HG03432 (cell line): Measurements from ENCODE around the gene JAG2.

Experiments
- ATAC-seq: cut with Tn5 transposase; IDR thresholded peaks from one replicate; pipeline ENCODE4 v1.9.1; 2021; ENCODE audit warnings: mild to moderate bottlenecking, moderate library complexity; ENCODE audit not compliant: unreplicated experiment

The JAG2 gene

GRCh38 chr14:105185001-105185400 is 16.4 kb upstream of the JAG2 start:
- ATAC-seq = no peak

GRCh38 chr14:105184461-105184860 is 15.9 kb upstream of the JAG2 start:
- ATAC-seq = no peak

- ATAC-seq = no peak
These were observed 13.9 kb upstream of the JAG2 start for GRCh38 chr14:105182296-105183020.

- no peak for ATAC-seq
These were observed 13.1 kb upstream of the JAG2 start for GRCh38 chr14:105181549-105182295.

- ATAC-seq = peak; percentile 63
These were observed 12.3 kb upstream of the JAG2 start, which contains the start of gene NUDT14 for GRCh38 chr14:105180592-105181548. Gene NUDT14 (minus strand): TSS chr14:105181312. CDS start chr14:105181209, 103 bp downstream.

- no peak for ATAC-seq
These were observed 10.6 kb upstream of the JAG2 start for GRCh38 chr14:105179191-105179590.

GRCh38 chr14:105178868-105179140 is 10.2 kb upstream of the JAG2 start:
- ATAC-seq = no peak

- no peak for ATAC-seq
These were observed 9.7 kb upstream of the JAG2 start for GRCh38 chr14:105178069-105178867.

GRCh38 chr14:105177082-105177481 is 8.5 kb upstream of the JAG2 start:
- no peak for ATAC-seq

GRCh38 chr14:105176513-105176912 is 7.9 kb upstream of the JAG2 start:
- no peak for ATAC-seq

GRCh38 chr14:105173901-105174894 is 5.6 kb upstream of the JAG2 start:
- no peak for ATAC-seq

GRCh38 chr14:105173145-105173544 is 4.6 kb upstream of the JAG2 start:
- no peak for ATAC-seq

- no peak for ATAC-seq
These were observed 3.9 kb upstream of the JAG2 start for GRCh38 chr14:105172476-105172875.

GRCh38 chr14:105171004-105171673 is 2.6 kb upstream of the JAG2 start:
- ATAC-seq = no peak

- no peak for ATAC-seq
These were observed 1.4 kb upstream of the JAG2 start for GRCh38 chr14:105169776-105170655.

- ATAC-seq = no peak
These were observed 467 bp upstream of the JAG2 start for GRCh38 chr14:105168979-105169507.

GRCh38 chr14:105168093-105168420 is 519 bp downstream of the JAG2 start:
- ATAC-seq = no peak
